ENCODE data around the gene TMEM187.

The TMEM187 gene

GRCh38 chrX:154028502-154029184, 56.1 kb downstream of the TMEM187 start:
- POLR2A ChIA-PET = no interaction called here

DNA sequence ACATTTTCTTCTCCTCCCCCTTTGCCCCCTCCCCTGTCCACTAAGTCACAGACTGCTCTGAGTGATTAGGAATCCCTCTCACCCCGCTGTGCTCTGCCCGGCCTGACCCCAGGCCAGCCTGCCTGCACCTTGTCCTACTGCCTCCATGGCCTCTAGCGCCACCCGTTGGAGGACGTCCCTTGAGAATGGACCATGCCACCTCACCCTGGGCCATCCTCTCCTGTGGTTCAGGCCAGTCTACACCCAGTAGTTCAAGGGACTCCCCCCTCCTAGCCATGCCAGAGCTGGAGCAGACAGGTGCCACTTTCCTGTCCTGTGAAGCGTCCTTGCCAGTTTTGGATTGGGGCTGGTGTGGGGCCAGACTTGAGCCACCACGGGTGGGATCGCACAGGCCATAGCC, 56.9 kb downstream of the TMEM187 start:
- H3K4me3 ChIP-seq (ENCODE audit: control insufficient read depth in 1 of 7, extremely low read depth in 1 of 7, insufficient read depth in 4 of 7, low read depth in 2 of 7, low read length in 6 of 7) = no peak overlapping the region
- no peak overlapping the region for H3K27ac ChIP-seq (ENCODE audit: insufficient read depth in 1 of 2, low read depth in 1 of 2, low read length in 2 of 2, poor library complexity in 1 of 2, severe bottlenecking in 2 of 2)
- ChIA-PET CTCF (interaction anchor here (1.2 to 2.2 kb wide), 2 partner anchors 12 to 63 kb away, joined by 4 to 5 read pairs; no protein-coding TSS in a partner anchor), POLR2A (no interaction called here)
- WGBS (ENCODE audit: insufficient coverage) = 86% methylated on average over 5 of the region's 8 CpGs
- H3K9me3 ChIP-seq (ENCODE audit: control extremely low read depth in 1 of 5, control insufficient read depth in 4 of 5, insufficient read depth in 2 of 5, low read depth in 1 of 5, low read length in 4 of 5) = no peaks in the 10 kb centered on the region
- H3K27me3 ChIP-seq (replicated peaks in 2 of 5; ENCODE audit: control insufficient read depth in 4 of 5, insufficient read depth in 5 of 5, low read length in 4 of 5) = peaks cover 0 to 39% (median 0%) of the 10 kb centered on the region in 5 experiments
- peaks cover 0 to 6% (median 0%) of the 10 kb centered on the region in 4 experiments for H3K4me1 ChIP-seq (ENCODE audit: control extremely low read depth in 1 of 4, control insufficient read depth in 4 of 4, insufficient read depth in 4 of 4, low read length in 3 of 4)
- no peak for DNase-seq
- H3K36me3 ChIP-seq (ENCODE audit: control insufficient read depth in 4 of 4, insufficient read depth in 4 of 4, low read length in 3 of 4) = peaks cover 3 to 61% (median 22%) of the 10 kb centered on the region in 4 experiments

More at GRCh38 chrX:154028502-154029184, 56.1 kb downstream of the TMEM187 start:
- no peak overlapping the region for H3K4me3 ChIP-seq (ENCODE audit: control insufficient read depth in 1 of 7, extremely low read depth in 1 of 7, insufficient read depth in 4 of 7, low read depth in 2 of 7, low read length in 6 of 7)
- no peak overlapping the region for H3K27ac ChIP-seq (ENCODE audit: insufficient read depth in 1 of 2, low read depth in 1 of 2, low read length in 2 of 2, poor library complexity in 1 of 2, severe bottlenecking in 2 of 2)
- H3K27me3 ChIP-seq (replicated peaks in 2 of 5; ENCODE audit: control insufficient read depth in 4 of 5, insufficient read depth in 5 of 5, low read length in 4 of 5) = peaks cover 0 to 39% (median 0%) of the 10 kb centered on the region in 5 experiments
- no peaks in the 10 kb centered on the region for H3K9me3 ChIP-seq (ENCODE audit: control extremely low read depth in 1 of 5, control insufficient read depth in 4 of 5, insufficient read depth in 2 of 5, low read depth in 1 of 5, low read length in 4 of 5)
- peaks cover 3 to 61% (median 22%) of the 10 kb centered on the region in 4 experiments for H3K36me3 ChIP-seq (ENCODE audit: control insufficient read depth in 4 of 4, insufficient read depth in 4 of 4, low read length in 3 of 4)
- WGBS (ENCODE audit: insufficient coverage) = 88% methylated on average over 13 of the region's 13 CpGs
- CTCF ChIA-PET = interaction anchor here (1.0 to 2.3 kb wide), 5 partner anchors 8 to 62 kb away, joined by 3 to 6 read pairs (median 5); no protein-coding TSS in a partner anchor
- peaks cover 0 to 6% (median 0%) of the 10 kb centered on the region in 4 experiments for H3K4me1 ChIP-seq (ENCODE audit: control extremely low read depth in 1 of 4, control insufficient read depth in 4 of 4, insufficient read depth in 4 of 4, low read length in 3 of 4)
- no peak for DNase-seq

- H3K27me3 ChIP-seq (replicated peaks in 2 of 5; ENCODE audit: control insufficient read depth in 4 of 5, insufficient read depth in 5 of 5, low read length in 4 of 5) = peaks cover 0 to 34% (median 0%) of the 10 kb centered on the region in 5 experiments
- peaks cover 0 to 4% (median 0%) of the 10 kb centered on the region in 4 experiments for H3K4me1 ChIP-seq (ENCODE audit: control extremely low read depth in 1 of 4, control insufficient read depth in 4 of 4, insufficient read depth in 4 of 4, low read length in 3 of 4)
- POLR2A ChIA-PET = no interaction called here
- no peak overlapping the region for H3K4me3 ChIP-seq (ENCODE audit: control insufficient read depth in 1 of 7, extremely low read depth in 1 of 7, insufficient read depth in 4 of 7, low read depth in 2 of 7, low read length in 6 of 7)
- DNase-seq = no peak
- CTCF ChIA-PET = interaction anchor here (1.2 kb wide), 1 partner anchor 11 kb away, joined by 4 read pairs; no protein-coding TSS in a partner anchor
- 97% methylated on average over 14 of the region's 20 CpGs for WGBS (ENCODE audit: insufficient coverage)
- H3K36me3 ChIP-seq (ENCODE audit: control insufficient read depth in 4 of 4, insufficient read depth in 4 of 4, low read length in 3 of 4) = peaks cover 3 to 61% (median 21%) of the 10 kb centered on the region in 4 experiments
- H3K27ac ChIP-seq (ENCODE audit: insufficient read depth in 1 of 2, low read depth in 1 of 2, low read length in 2 of 2, poor library complexity in 1 of 2, severe bottlenecking in 2 of 2) = no peak overlapping the region
- no peaks in the 10 kb centered on the region for H3K9me3 ChIP-seq (ENCODE audit: control extremely low read depth in 1 of 5, control insufficient read depth in 4 of 5, insufficient read depth in 2 of 5, low read depth in 1 of 5, low read length in 4 of 5)
These were observed 57.7 kb downstream of the TMEM187 start for GRCh38 chrX:154030266-154030665.

- H3K27ac ChIP-seq (ENCODE audit: insufficient read depth in 1 of 2, low read depth in 1 of 2, low read length in 2 of 2, poor library complexity in 1 of 2, severe bottlenecking in 2 of 2) = no peak overlapping the region
- no peak for DNase-seq
- ChIA-PET CTCF (no interaction called here), POLR2A (no interaction called here)
- H3K36me3 ChIP-seq (ENCODE audit: control insufficient read depth in 4 of 4, insufficient read depth in 4 of 4, low read length in 3 of 4) = peaks cover 3 to 61% (median 21%) of the 10 kb centered on the region in 4 experiments
- 94% methylated on average over 29 of the region's 29 CpGs for WGBS (ENCODE audit: insufficient coverage)
- H3K27me3 ChIP-seq (replicated peaks in 2 of 5; ENCODE audit: control insufficient read depth in 4 of 5, insufficient read depth in 5 of 5, low read length in 4 of 5) = peaks cover 0 to 31% (median 0%) of the 10 kb centered on the region in 5 experiments
- no peak overlapping the region for H3K4me3 ChIP-seq (ENCODE audit: control insufficient read depth in 1 of 7, extremely low read depth in 1 of 7, insufficient read depth in 4 of 7, low read depth in 2 of 7, low read length in 6 of 7)
- H3K9me3 ChIP-seq (ENCODE audit: control extremely low read depth in 1 of 5, control insufficient read depth in 4 of 5, insufficient read depth in 2 of 5, low read depth in 1 of 5, low read length in 4 of 5) = no peaks in the 10 kb centered on the region
- H3K4me1 ChIP-seq (ENCODE audit: control extremely low read depth in 1 of 4, control insufficient read depth in 4 of 4, insufficient read depth in 4 of 4, low read length in 3 of 4) = no peaks in the 10 kb centered on the region
These were observed 58.3 kb downstream of the TMEM187 start for GRCh38 chrX:154030715-154031305.

GRCh38 chrX:154032160-154032559, 59.6 kb downstream of the TMEM187 start:
- H3K36me3 ChIP-seq (ENCODE audit: control insufficient read depth in 4 of 4, insufficient read depth in 4 of 4, low read length in 3 of 4) = peaks cover 3 to 49% (median 19%) of the 10 kb centered on the region in 4 experiments
- no peaks in the 10 kb centered on the region for H3K4me1 ChIP-seq (ENCODE audit: control extremely low read depth in 1 of 4, control insufficient read depth in 4 of 4, insufficient read depth in 4 of 4, low read length in 3 of 4)
- CTCF ChIA-PET = no interaction called here
- H3K27ac ChIP-seq (ENCODE audit: insufficient read depth in 1 of 2, low read depth in 1 of 2, low read length in 2 of 2, poor library complexity in 1 of 2, severe bottlenecking in 2 of 2) = no peak overlapping the region
- 98% methylated on average over 10 of the region's 11 CpGs for WGBS (ENCODE audit: insufficient coverage)
- DNase-seq = no peak
- H3K27me3 ChIP-seq (replicated peaks in 2 of 5; ENCODE audit: control insufficient read depth in 4 of 5, insufficient read depth in 5 of 5, low read length in 4 of 5) = peaks cover 0 to 20% (median 0%) of the 10 kb centered on the region in 5 experiments
- H3K4me3 ChIP-seq (ENCODE audit: control insufficient read depth in 1 of 7, extremely low read depth in 1 of 7, insufficient read depth in 4 of 7, low read depth in 2 of 7, low read length in 6 of 7) = no peak overlapping the region
- POLR2A ChIA-PET = no interaction called here
- no peaks in the 10 kb centered on the region for H3K9me3 ChIP-seq (ENCODE audit: control extremely low read depth in 1 of 5, control insufficient read depth in 4 of 5, insufficient read depth in 2 of 5, low read depth in 1 of 5, low read length in 4 of 5)

- no peak for DNase-seq
- Histone ChIP-seq H3K27me3 (replicated peaks in 2 of 5; ENCODE audit: control insufficient read depth in 4 of 5, insufficient read depth in 5 of 5, low read length in 4 of 5) (peaks cover 0 to 15% (median 0%) of the 10 kb centered on the region in 5 experiments), H3K9me3 (ENCODE audit: control extremely low read depth in 1 of 5, control insufficient read depth in 4 of 5, insufficient read depth in 2 of 5, low read depth in 1 of 5, low read length in 4 of 5) (no peaks in the 10 kb centered on the region), H3K4me1 (ENCODE audit: control extremely low read depth in 1 of 4, control insufficient read depth in 4 of 4, insufficient read depth in 4 of 4, low read length in 3 of 4) (no peaks in the 10 kb centered on the region), H3K4me3 (ENCODE audit: control insufficient read depth in 1 of 7, extremely low read depth in 1 of 7, insufficient read depth in 4 of 7, low read depth in 2 of 7, low read length in 6 of 7) (no peak overlapping the region), H3K27ac (ENCODE audit: insufficient read depth in 1 of 2, low read depth in 1 of 2, low read length in 2 of 2, poor library complexity in 1 of 2, severe bottlenecking in 2 of 2) (no peak overlapping the region), H3K36me3 (ENCODE audit: control insufficient read depth in 4 of 4, insufficient read depth in 4 of 4, low read length in 3 of 4) (peaks cover 3 to 44% (median 17%) of the 10 kb centered on the region in 4 experiments)
- ChIA-PET CTCF (no interaction called here), POLR2A (no interaction called here)
- 90% methylated on average over 9 of the region's 9 CpGs for WGBS (ENCODE audit: insufficient coverage)
These were observed 60.1 kb downstream of the TMEM187 start for GRCh38 chrX:154032653-154033052.

Measured in common myeloid progenitor, CD34-positive (primary cell).